ENCODE results near the gene MYO1H.
"Not testable (repeated sequence)": the region's sequence is repeated elsewhere in the genome, so short reads cannot be mapped to it uniquely, and the experiment has no call there.

MYO1H gene

GRCh38 chr12:109473526-109474270 is 126.0 kb downstream of the MYO1H start:
- not testable (repeated sequence) for DNase-seq

GRCh38 chr12:109475121-109475520 is 127.4 kb downstream of the MYO1H start:
- DNase-seq, result no peak

GRCh38 chr12:109475993-109476806 is 128.5 kb downstream of the MYO1H start:
- no peak for DNase-seq

DNA sequence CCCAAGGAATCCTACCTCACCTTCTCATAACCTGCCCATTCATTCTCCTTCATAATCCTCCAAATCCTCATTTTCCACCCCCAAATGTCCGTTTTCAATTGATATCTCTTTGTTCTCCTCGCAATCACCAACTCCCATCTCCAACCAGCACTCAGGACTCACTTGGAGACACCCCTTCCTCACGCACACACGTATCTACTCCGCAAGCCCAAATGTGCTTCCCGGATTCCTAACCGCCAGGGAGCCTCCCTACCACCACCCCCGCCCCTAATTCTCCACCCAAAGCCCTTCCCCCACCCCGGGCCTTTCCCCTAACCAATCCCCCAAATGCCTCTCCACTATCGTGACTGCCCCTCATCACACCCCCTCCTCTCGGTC is 129.1 kb downstream of the MYO1H start:
- DNase-seq, result no peak

DNA sequence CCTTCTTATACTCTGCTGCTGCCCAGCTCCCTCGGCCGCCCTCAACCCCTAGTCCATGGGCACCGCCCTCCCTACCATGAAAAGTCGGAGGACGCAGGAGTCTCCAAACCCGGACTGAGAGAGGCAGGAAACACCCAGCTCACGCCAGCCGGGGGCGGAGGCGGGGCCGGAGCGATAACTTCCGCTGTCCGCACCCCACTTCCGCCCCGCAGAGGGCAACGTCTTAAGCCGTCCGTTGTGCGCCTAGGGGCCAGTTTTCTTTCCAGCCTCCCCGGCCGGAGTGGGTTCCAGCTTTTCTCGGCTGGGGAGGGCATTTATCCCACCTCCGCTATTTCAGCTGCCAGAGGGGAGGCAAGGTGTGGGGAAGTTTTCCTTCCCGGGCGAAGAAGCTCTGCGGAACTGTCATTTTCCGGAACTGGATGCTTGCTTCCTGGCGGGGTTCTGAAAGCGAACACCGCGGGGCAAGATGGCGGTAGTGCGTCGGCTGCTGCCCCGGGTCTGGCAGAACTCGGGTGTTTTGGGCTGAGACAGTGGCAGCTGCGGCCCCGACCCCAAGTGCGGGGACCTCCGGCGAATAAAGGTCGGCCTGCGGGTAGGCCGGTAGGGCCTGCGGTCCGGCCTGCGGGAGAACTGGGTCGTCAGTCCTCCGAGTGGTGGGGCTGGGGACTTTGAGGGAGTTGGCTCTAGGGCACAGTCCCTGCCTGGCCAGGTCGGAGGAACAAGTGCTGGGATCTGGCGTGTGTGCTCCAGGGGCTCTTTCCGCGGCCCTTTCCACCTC is 129.7 kb downstream of the MYO1H start, which contains the start of the genes KCTD10 and UBE3B:
Gene KCTD10, minus strand, starts transcription at position 116 of the 778 bp plus-strand sequence. Its CDS starts 38 bp downstream, at position 78.
Gene UBE3B, plus strand, starts transcription at position 450 of the 778 bp plus-strand sequence. CDS start 5,918 bp downstream, outside the sequence.
- peak; percentile 80 to 83 for DNase-seq

GRCh38 chr12:109477963-109478315 is 130.2 kb downstream of the MYO1H start:
- DNase-seq, result peak in 1 of 2 donors; percentile 1

- no peak for DNase-seq
Measured at GRCh38 chr12:109479761-109480160, 132.1 kb downstream of the MYO1H start.

GRCh38 chr12:109480356-109480755 is 132.7 kb downstream of the MYO1H start:
- DNase-seq, result no peak

DNA sequence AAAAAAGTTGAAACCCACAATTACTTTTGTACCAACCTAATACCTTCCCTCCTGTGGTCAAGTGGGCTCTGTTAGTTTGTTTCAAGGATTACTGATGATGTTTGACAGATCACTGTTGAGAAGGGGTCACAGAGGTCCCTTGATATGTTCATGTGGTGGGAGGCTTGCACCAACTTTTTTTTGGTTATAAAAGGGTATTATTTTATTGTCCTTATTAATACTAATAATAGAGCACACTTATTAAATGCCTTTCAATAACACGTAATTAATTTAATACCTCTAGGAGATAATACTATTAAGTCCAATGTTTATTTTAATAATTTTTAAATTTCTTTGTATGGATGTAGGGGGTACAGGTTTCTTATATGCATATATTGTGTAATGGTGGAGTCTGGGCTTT is 134.2 kb downstream of the MYO1H start:
- no peak for DNase-seq

DNA sequence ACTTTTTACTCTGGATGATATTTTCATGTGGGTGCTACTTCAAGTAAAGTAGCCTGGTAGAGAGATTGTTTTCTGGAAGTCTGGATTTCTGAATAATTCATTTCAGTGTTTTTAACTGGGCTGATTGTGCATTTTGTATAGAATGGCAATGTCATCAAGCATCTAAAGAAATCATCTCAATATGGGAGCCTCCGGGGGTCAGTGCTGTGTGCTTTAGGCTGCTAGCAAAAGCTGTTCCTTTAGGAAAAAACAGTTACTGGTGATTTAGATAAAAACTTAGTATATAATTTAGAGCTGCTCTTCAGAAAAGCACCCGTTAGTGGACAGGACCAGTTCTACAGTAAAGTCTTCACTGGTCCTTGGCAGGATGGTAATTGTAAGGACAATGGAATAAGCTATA is 134.8 kb downstream of the MYO1H start:
- DNase-seq, result no peak

DNA sequence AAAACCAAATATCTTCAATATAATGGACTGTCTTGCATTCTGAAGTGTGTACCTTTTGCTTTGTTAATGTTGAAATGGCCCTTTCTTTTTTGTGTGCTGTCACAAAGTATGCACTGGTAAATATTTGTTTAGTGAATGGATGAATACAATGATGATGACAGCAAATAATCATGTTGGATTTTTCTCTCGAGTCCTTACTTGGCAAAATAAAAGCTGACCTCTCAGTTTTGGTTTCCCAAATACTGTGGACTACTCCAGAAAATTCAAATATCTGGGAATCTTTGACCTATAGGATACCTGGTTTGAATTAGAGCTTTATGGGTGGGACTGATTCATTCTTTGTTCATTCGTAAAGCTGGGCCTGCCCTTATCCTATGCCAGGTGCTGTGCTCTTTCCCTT is 135.2 kb downstream of the MYO1H start:
- no peak for DNase-seq

GRCh38 chr12:109483346-109483745 is 135.6 kb downstream of the MYO1H start:
- DNase-seq, result no peak

GRCh38 chr12:109485201-109485600 is 137.5 kb downstream of the MYO1H start:
- no peak for DNase-seq

- DNase-seq, result no peak
Measured at GRCh38 chr12:109487181-109488050, 139.7 kb downstream of the MYO1H start.

DNA sequence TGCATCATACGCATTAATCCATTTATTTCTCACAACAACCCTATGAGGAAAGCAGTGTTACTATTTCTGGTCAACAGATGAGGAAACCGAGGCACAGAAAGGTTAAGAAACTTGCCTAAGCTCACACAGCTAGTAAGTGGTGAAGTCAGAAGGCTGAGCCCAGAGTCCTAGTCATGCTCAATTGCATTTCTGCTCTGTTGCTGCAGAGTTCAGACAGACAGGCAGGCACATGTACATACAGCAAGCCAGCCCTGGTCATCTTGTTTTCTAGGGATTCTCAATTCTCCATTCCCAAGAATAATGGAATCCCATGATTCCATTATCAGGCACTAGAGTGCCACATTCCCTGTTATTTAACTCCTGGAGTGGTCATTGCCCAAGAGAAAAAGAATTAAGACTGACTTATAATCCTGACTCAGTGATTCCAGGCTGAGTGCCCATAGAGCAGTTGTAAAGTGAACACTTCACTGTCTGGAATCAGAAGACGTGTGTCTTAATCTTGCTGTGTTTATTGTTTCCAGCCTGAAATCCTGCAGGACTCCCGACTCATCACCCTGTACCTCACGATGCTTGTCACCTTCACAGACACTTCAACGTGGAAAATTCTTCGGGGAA is 140.5 kb downstream of the MYO1H start:
- DNase-seq, result no peak

DNA sequence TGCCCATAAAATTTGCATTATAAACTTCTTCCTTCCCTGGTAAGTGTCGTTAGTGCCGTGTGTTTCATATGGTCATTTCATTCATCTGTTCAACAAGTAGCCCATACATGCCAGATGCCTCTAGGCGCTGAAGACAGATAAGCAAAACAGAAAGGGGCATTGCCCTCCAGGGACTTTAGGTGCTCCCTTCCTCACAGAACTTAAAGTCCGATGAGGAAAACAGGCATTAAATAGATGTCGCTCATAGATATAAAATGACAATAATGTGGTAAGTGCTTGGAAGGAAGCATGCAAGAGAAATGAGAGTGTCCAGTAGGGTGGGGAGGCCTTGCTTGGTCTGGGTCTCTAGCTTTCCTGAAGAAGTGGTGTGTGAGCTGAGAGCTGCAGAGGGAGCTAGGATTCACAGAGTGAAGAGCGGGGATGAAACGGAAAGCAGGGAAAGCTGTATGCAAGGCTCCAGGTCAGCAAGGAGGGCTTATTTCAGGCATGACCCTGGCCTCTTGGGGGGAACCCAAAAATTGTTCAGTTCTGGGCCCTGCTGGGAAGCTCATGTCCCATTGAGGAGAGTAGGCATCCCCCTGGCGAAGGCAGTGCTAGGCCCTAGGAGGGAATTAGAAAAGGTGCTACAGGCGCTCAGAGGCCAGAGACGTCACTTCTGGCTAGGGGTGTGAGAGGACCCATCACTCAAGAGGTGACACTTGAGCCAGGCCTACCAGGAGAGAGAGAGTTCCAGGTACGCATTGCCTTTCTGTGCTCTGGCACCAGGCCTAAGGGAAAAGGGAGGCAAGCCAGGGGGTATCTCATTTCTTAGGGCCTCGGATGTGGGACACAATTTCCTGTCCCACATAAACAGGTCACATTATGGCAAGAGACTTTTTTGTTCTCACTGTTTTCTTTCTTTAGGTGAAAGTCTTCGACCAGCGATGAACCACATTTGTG is 141.6 kb downstream of the MYO1H start:
- no peak for DNase-seq

DNA sequence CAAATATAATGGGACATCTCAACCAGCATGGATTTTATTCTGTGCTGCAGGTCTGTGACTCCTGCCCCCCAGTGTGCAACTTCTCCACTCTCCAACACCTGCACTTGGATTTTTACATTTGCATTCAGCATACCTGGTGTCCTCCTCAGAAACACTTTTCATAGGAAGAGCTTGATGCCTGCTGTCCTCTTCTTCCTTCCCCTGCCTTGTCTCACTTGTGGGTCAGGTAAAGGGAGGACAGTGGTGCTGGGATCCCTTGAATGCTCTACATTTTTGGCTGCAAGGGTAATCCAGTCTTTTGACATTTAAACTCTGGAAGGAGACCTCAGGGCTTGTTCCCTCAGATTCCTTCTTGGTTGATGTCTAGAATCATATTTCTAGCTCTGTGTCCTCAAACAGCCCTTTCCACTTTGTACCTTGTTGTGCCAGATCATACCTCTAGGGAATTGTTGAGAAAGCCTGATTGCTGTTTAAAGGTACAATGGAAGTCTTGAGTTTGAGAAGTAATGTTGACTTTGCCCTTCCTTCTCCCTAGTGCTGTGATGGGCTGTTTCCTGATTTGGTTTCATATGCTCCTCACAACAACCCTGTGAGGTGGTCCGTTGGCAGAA is 142.4 kb downstream of the MYO1H start:
- no peak for DNase-seq

- DNase-seq, result no peak
Measured at GRCh38 chr12:109491671-109492070, 144.0 kb downstream of the MYO1H start.

- DNase-seq, result no peak
Measured at GRCh38 chr12:109492371-109492770, 144.7 kb downstream of the MYO1H start.

DNA sequence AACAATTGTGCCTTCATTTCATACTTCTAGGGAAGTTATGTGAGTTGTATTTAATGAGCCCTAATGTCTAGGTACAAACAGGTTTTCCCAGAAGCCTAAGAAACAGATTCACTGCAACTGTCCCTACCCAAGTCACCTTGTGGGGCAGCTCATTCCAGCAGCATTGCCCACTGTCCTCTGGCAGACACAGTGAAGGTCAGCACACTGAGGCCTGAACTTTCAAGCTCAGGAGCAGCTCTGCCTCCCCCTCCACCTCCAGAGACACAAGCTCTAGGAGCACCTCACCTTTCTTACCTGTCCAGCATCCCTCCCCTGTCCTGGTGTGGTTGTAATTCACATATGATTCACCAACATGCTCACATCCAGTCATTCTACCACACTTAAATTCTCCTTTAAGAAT is 145.4 kb downstream of the MYO1H start:
- DNase-seq, result no peak
